ENCODE measurements around the gene RASL10B.
A peak's percentile ranks its signal among the peaks of the same experiment; 100 is the strongest.
"Not testable (repeated sequence)": the region's sequence is repeated elsewhere in the genome, so short reads cannot be mapped to it uniquely, and the experiment has no call there.

RASL10B gene

GRCh38 chr17:35742896-35743477, 11.5 kb downstream of the RASL10B start:
- DNase-seq (ENCODE audit: low spot score) = no peak

DNA sequence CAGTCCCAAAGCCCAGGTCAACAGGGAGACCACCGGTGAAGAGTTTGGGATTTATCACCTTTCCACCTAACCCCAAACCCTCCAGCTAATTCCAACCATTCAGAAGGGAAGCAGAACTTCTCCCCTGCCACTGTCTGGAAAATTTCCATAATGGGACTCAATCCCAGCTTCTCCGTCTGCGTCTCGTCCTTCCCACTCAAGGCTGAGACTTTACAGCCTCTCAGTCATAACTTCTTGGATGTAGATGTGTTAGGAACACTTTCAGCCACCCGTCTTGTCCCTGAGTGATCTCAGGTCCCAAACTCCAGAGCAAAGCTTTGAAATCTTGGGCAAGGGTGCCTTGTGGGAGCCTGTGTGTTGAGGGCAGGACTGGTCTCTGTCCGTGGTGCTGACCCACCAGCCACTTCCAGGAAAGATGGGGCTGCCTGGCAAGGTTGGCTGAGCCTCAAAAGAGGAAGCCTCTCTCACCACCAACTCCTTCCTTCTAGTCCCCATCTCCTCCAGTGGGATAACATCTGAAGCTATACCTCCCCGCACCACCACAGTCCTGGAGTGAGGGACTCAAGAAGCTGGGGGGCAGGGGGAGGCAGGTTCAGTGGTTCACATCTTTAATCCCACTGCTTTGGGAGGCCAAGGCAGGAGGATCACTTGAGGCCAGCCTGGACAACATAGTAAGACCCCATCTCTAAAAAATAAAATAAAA, 12.3 kb downstream of the RASL10B start:
- peak; percentile 74 for DNase-seq (ENCODE audit: low spot score)

GRCh38 chr17:35744830-35745229, 13.4 kb downstream of the RASL10B start:
- no peak for DNase-seq (ENCODE audit: low spot score)

GRCh38 chr17:35745246-35745645, 13.8 kb downstream of the RASL10B start:
- DNase-seq (ENCODE audit: low spot score) = no peak

DNA sequence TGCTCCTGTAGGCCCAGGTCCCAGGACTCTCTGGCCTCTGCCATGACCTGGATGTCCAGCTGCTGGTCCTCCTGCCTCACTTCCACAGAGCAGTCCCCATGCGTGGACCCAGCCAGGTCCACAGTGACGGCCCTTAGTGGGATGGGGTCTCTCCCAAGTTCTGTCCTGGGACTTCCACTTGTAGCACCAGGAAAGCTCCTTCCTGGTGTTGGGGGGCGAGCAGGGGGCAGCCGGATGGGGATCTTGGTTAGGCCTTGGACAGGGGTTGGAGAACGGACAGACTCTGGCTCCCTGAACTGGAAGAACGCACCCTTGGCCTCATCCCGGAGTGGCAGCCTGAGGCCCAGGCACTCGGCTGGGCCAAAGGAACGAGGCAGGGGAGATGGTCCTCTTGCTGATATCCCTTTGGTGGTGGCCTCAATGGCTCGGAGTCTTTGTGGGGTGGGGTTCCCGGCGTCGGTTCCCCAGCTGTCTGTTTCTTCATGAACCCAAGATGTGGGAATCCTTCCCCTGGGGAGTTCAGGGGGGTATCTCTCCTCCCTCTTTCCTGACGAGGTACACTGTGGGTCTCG, 14.4 kb downstream of the RASL10B start:
- no peak for DNase-seq (ENCODE audit: low spot score)

DNA sequence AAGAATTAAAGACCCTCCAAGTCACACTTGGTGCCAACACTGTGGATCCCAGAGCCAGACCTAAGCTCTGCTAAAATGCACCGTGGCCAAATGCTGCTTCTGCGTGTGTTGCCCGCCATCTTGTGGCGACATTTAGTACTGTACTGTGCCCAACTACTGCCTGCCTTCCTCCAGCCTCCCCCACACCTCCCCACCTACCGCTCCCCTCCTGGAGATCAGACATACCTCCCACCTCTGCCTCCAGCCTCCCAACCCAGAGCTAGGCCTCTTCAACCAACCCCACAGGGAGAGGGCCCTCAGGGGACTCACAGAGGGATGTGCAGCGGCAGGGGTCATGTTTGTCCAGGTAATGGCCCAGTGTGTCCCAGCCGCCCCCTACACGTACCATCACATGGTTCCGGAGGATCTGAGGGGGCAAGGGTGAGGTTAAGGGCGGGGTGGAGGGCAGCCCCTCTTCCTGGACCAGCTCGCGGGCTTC, 16.1 kb downstream of the RASL10B start:
- DNase-seq (ENCODE audit: low spot score) = peak; percentile 97

DNA sequence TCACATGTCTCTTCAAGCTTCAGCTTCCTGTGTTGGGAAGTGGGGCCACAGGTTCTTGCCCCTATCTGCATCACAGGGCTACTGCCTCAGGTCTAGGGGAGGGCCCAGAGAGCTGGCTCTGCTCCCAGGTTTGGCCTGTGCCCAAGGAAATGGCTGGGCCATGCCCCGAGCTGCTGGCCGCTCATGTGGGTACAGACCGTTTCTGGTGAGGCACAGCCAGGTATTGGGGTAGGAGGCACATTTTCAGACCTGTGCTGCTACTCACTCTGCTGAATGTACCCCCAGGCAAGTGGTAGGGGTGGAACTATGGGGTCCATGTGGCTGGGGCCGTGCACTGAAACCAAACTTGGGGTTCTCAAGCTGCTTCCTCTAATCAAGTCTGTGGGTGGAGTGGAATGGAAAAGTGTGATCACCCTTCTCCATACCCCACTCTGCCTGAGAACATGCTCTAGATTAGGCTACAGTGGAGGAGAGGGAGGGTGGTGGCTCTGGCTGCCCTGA, 17.0 kb downstream of the RASL10B start:
- DNase-seq (ENCODE audit: low spot score) = no peak

DNA sequence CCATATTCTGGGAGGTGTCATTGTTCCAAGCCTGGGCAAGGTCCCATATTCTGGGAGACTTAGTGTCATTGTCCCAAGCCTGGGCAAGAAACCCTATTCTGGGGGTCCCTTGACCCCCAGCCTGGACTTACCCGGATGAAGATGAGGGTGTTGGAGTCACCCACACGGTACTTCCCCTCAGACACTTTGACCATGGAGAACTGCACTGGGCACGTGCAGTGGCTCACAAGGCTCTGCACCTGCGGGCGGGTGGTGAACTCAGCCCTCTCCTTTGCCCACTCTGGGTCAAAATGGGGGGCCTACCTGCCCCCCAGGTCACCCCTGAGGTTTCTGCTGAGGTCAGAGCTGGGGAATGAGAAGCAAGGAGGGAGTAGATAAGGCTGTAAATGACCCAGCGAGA, 17.5 kb downstream of the RASL10B start:
- DNase-seq (ENCODE audit: low spot score) = no peak

DNA sequence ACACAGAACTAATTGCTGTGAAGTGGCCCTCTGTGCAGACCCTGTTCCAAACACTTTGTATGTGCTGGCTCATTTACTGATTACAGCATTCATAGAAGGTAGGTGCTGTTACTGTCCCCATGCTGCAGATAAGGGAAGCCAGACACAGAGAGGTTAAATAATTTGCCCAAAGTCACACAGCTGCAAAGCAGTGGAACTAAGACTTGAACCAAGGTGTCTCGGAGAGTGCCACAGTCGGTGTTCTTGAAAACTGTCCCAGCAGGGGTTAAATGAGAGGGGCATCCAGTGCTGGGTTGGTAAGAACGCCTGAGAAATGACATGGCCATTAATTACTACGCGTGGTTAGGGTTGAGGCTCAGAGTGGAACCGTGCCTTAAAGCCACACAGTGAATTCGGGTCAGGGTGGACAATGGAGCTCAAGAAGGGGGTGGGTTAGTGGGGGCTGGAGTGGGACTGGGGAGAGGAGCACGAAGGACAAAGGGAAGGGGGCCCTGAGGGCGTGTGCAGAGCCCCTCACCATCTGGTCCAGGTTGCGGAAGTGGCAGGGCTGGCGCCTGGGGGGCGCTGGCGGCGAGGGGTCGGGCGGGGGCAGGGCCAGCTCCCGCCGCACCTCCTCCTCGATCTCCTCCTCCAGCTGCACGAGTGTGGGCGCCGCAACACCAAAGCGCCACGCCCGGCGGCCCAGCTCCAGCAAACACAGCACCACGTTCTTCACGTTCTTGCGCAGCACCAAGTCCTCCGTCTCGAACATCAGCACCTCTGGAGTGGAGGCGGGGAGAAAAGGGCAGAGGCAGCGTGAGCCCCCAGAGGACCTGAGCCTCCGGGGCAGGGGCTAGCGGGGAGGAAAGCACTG, 18.3 kb downstream of the RASL10B start:
- no peak for DNase-seq (ENCODE audit: low spot score)

DNA sequence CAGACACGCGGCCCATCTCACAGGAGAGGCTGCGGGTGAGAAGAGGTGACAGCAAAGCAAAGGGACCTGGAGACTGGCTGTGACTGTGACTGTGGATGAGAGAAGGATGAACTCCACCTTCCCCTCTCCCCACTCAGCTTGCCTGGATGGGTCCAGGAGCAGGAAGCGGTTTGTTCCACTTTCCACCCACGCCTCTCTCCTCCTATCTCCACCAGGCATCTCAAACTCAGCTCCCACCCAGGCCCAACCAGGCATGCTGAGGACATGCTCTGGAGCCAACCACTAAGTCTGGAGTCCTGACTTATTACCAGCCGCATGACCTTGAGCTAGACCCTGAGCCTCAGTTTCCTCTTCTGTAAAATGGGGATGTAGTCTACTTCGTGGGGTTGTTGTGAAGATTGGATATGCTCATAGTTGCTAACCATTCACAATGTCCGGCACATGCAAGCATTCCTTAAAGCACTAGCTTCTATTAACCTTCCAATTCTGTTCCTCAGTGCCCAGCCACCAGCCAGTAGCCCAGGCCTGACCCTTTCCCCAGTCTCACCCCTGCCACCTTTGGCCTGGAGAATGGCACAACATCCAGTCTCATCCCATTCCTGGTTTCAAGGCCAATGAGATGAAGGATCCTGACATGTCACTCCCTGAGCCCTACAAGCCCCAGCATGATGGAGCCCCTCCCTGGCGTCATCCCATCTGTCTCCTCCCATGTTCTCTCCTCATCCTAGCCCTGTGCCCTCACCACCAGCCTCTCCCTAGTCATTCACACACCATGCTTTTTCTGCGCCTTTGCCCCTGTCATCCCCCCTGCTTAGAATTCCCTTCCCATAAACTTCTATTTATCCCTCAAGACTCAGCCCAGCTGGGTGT, 19.3 kb downstream of the RASL10B start:
- DNase-seq (ENCODE audit: low spot score) = no peak

- DNase-seq (ENCODE audit: low spot score) = not testable (repeated sequence)
These were observed 20.1 kb downstream of the RASL10B start for GRCh38 chr17:35751541-35751940.

DNA sequence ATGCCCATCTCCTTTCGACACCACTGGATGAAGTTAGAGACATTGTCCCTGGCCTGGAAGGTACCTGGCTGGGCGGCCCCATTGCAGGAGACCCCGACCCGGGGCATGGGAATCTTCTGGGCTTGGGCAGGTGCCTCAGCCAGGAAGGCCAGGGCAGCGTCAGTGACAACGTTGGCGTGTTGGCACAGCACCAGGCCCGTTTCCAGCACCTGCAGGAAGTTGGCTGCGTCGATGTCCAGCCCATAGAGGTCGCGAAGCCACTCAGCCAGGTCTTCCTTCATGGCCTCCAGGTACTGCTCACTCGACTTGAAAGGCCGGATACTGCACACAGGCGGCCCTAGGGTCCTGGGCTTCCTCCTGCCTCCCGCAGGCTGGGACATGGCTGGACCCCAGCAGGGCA, 21.0 kb downstream of the RASL10B start:
- no peak for DNase-seq (ENCODE audit: low spot score)

GRCh38 chr17:35752945-35753764, 21.7 kb downstream of the RASL10B start, which contains the start of gene GAS2L2:
Gene GAS2L2, minus strand, starts transcription at chr17:35753239. Its CDS starts 389 bp downstream, at chr17:35752850.
- no peak for DNase-seq (ENCODE audit: low spot score)

DNA sequence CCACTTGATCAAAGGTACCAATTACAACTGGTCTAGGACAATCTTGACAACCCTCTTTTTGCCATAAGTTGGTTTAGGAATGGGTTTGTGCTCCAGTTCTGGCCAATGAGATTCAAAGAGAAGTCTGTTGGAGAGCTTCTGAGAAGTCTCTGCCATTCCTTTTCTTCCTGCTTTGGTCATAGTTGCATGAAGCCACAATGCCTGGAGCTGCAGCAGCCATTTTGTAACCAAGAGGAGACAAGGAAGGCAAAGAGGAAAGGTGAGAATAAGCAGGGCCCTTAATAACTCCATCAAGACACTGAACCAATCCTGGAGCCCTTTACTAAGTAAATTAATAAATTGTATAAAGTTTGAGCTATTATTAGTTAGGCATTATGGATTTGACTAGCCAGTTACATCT, 25.8 kb downstream of the RASL10B start:
- no peak for DNase-seq (ENCODE audit: low spot score)

DNA sequence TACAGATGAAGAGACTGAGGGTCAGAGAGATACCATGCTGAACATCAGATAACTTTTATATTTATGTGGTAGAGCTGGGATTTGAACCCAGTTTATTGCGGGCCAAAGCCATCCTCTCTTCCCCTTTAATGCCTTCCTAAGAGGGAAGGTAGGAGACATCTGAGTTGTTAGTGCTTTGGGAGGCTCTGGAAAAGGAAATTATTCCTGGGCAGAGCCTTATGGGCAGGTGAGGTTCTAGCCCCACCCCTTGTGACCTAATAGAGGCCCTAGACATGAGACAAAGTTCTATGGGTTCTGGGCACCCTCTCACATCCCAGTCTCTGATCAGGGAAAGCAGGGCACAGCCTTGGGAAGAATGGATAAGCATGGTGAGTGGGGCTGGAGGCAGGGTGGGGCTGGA, 29.1 kb downstream of the RASL10B start, which contains the start of gene C17orf50:
TSS of gene C17orf50 (plus strand) at position 301 of the 400 bp plus-strand sequence. CDS start at position 356, 55 bp downstream.
- no peak for DNase-seq (ENCODE audit: low spot score)

- DNase-seq (ENCODE audit: low spot score) = no peak
These were observed 30.2 kb downstream of the RASL10B start for GRCh38 chr17:35761601-35762000.

- DNase-seq (ENCODE audit: low spot score) = no peak
These were observed 32.3 kb downstream of the RASL10B start for GRCh38 chr17:35763767-35764122.

DNA sequence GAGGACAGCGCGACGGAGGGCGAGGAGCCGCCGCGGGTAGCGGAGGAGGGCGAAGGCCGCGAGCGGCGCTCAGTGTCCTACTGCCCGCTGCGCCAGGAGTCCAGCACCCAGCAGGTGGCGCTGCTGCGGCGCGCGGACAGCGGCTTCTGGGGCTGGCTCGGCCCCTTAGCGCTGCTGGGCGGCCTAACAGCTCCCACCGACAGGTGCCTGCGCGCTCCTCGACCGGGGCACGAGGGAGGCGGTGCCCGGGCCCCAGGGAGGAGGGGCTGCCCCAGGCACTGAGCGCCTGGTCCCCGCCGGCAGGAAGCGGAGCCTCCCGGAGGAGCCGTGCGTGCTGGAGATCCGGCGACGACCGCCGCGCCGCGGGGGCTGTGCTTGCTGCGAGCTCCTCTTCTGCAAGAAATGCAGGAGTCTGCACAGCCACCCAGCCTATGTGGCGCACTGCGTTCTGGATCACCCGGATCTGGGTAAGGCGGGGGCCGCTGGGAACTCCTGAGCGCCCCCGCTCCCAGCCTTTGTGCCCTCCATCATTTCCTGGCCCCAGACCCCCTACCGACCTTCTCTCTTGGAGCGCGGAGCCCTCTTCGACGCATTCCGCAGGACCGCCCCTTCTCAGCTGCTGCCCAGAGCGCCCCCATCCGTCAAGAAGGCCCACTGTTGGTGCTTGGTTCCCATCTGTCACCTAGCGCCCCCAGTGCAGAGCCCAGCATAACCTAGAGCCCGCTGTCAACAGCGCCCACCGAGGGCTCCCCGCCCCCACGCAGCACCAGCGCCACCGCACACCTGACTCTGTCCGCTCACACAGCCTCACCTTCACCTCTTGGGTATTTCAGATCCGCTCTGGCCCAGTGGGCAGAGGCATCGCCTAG, 32.9 kb downstream of the RASL10B start:
- peak; percentile 99 for DNase-seq (ENCODE audit: low spot score)

DNA sequence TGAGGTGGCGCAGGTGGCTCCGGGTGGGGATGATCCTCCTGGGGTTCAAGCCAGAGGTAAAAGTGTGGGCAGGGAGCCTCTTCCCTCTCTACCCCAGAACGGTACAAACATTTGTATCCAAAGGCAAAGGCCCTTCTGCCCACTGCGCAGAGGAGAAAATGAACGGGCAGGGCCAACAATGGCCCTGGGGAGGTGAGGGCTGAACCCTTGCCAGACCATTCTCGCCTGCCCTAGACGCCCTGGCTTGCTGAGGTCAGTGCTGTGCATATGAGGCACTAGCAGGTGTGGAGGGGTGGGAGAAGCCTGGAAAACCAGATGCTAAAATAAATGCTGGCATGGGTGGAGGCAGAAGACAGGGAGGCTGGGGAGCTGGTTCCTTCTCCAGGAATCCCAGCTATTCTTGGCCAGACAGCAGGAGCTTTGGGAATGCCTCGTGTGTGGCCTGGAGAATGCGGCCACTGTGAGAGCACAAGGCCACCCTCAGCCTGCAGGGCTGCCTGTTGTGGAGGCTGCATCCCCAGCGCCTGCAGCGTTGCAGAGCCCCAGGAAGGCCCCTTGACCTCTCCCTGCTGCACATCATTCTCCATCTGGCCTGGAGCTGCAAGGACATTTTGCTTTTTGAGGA, 33.8 kb downstream of the RASL10B start:
- no peak for DNase-seq (ENCODE audit: low spot score)
